ENCODE measurements around the gene COPG1. TPM values are rescaled to one million over a fixed set of nuclear protein-coding genes. Genes with fewer than 3 reads are reported as not detected.
"Not testable (repeated sequence)": the region's sequence is repeated elsewhere in the genome, so short reads cannot be mapped to it uniquely, and the experiment has no call there.

COPG1 gene
- total RNA-seq, 2 experiments from 2014 or later: 114 to 118 TPM

DNA sequence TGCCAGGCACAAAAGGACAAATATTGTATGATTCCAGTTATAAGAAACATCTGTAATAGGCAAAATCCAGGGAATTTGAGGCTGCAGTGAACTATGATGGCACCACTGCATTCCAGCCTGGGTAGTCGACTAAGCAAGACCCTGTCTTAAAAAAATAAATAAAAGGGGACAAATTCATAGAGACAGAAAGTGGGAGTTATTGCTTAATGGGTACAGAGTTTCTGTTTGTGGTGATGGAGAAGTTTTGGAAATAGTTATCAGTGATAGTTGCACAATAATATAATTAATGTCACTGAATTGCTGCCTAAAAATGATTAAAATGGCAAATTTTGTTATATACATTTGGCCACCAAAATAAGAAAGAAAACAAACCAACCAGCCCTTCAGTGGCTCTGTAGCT is 38.1 kb upstream of the COPG1 start:
- H3K9me3 Mint-ChIP-seq: no peaks in the 10 kb centered on the region
- no peaks in the 10 kb centered on the region for H3K36me3 Mint-ChIP-seq (ENCODE audit: low read depth)
- DNase-seq (no peak), ATAC-seq (no peak)
- TF ChIP-seq, protein P1, sequence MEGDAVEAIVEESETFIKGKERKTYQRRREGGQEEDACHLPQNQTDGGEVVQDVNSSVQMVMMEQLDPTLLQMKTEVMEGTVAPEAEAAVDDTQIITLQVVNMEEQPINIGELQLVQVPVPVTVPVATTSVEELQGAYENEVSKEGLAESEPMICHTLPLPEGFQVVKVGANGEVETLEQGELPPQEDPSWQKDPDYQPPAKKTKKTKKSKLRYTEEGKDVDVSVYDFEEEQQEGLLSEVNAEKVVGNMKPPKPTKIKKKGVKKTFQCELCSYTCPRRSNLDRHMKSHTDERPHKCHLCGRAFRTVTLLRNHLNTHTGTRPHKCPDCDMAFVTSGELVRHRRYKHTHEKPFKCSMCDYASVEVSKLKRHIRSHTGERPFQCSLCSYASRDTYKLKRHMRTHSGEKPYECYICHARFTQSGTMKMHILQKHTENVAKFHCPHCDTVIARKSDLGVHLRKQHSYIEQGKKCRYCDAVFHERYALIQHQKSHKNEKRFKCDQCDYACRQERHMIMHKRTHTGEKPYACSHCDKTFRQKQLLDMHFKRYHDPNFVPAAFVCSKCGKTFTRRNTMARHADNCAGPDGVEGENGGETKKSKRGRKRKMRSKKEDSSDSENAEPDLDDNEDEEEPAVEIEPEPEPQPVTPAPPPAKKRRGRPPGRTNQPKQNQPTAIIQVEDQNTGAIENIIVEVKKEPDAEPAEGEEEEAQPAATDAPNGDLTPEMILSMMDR (IDR thresholded peaks at IDR 0.05): no peak
- H3K27me3 Mint-ChIP-seq: peaks cover 1% of the 10 kb centered on the region
- no peak overlapping the region for H3K4me3 Mint-ChIP-seq
- no peak overlapping the region for H3K27ac Mint-ChIP-seq
- intact Hi-C loops (cut with micrococcal nuclease): no loop called here
- H3K4me1 Mint-ChIP-seq (ENCODE audit: low read depth): no peaks in the 10 kb centered on the region
- POLR2A ChIA-PET: no interaction called here
- CTCF ChIA-PET: no interaction called here

DNA sequence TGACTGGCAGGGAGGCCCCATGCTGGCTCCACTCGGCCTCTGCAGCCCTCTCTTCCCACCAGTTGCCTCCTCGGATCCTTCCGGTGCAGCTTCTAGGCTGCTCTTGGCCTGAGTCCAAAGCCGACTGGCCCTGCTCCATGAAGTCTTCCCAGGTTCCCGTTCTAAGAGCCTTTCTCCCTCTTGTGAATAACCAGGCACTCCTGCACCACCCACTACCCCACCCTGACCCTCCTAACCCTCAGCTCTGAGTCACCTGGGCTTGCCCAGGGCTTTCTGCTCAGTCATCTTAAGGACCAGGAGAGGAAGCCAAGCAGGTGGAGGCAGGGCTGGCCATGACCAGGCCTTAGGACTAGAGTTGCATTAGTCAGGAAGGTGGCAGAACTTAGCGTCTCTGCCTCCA is 37.6 kb upstream of the COPG1 start:
- H3K4me1 Mint-ChIP-seq (ENCODE audit: low read depth): no peaks in the 10 kb centered on the region
- H3K36me3 Mint-ChIP-seq (ENCODE audit: low read depth): no peaks in the 10 kb centered on the region
- H3K27me3 Mint-ChIP-seq: peaks cover 1% of the 10 kb centered on the region
- DNase-seq: no peak
- H3K4me3 Mint-ChIP-seq: no peak overlapping the region
- intact Hi-C loops (cut with micrococcal nuclease): no loop called here
- ChIA-PET POLR2A (no interaction called here), CTCF (no interaction called here)
- H3K27ac Mint-ChIP-seq: no peak overlapping the region
- TF ChIP-seq, protein P1 (IDR thresholded peaks at IDR 0.05): no peak
- no peaks in the 10 kb centered on the region for H3K9me3 Mint-ChIP-seq
- ATAC-seq: no peak

DNA sequence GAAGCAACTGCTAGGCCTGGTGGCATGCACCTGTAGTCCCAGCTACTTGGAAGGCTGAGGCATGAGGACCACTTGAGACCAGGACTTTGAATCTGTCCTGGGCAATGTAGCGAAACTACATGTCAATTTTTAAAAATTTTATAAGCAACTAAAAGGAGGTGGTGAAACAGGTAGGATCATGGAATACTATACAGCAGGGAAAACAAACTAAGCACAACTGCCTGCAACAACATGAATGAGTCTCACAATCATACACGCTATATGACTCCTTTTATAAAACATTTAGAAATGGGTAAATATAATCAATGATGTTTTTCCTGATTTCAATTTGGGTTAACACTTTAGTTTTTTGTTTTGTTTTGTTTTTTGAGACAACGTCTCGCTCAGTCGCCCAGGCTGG is 36.2 kb upstream of the COPG1 start:
- H3K9me3 Mint-ChIP-seq: no peaks in the 10 kb centered on the region
- no peaks in the 10 kb centered on the region for H3K4me1 Mint-ChIP-seq (ENCODE audit: low read depth)
- TF ChIP-seq, protein P1 (IDR thresholded peaks at IDR 0.05): no peak
- DNase-seq (no peak), ATAC-seq (no peak)
- CTCF ChIA-PET: interaction anchor here (2.7 kb wide), 1 partner anchor 12 kb away, joined by 10 read pairs; no protein-coding TSS in a partner anchor
- no peak overlapping the region for H3K4me3 Mint-ChIP-seq
- intact Hi-C loops (cut with micrococcal nuclease): no loop called here
- H3K36me3 Mint-ChIP-seq (ENCODE audit: low read depth): no peaks in the 10 kb centered on the region
- POLR2A ChIA-PET: no interaction called here
- H3K27ac Mint-ChIP-seq: no peak overlapping the region
- H3K27me3 Mint-ChIP-seq: peaks cover 1% of the 10 kb centered on the region

DNA sequence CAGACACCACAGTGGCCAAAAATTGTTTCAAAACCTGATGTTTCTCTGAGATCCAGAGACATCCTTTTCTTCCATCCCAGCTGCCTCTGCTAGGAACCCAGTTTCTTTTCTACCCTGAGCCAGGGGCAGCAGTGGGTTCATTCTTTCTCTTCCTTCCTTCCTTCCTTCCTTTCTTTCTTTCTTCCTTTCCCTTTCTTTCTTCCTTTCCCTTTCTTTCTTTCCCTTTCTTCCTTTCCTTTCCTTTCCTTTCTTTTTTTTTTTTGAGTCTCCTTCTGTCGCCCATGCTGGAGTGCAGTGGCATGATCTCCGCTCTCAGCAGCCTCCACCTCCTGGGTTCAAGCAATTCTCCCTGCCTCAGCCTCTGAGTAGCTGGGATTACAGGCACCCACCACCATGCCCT is 30.7 kb upstream of the COPG1 start:
- ATAC-seq: no peak
- Mint-ChIP-seq H3K27me3 (no peaks in the 10 kb centered on the region), H3K4me3 (no peak overlapping the region), H3K4me1 (ENCODE audit: low read depth) (no peaks in the 10 kb centered on the region), H3K27ac (no peak overlapping the region), H3K9me3 (no peaks in the 10 kb centered on the region), H3K36me3 (ENCODE audit: low read depth) (no peaks in the 10 kb centered on the region)
- ChIA-PET POLR2A (no interaction called here), CTCF (no interaction called here)
- intact Hi-C loops (cut with micrococcal nuclease): no loop called here
- TF ChIP-seq, protein P1 (IDR thresholded peaks at IDR 0.05): no peak
- no peak for DNase-seq

DNA sequence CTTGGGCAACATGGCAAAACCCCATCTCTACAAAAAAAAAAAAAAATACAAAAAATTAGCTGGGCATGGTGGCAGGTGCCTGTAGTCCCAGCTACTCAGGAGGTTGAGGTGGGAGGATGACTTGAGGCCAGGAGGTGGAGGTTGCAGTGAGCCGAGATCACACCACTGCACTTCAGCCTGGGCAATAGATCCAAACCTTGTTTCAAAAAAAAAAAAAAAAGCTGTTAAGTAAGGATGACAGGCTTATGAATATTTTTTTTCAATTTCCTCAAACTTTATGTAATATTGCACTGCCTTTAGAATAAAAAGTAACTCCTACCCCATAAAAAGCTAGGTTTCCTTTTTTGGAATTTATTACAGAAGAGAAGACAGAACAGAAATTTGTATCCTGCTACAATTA is 25.0 kb upstream of the COPG1 start:
- H3K4me1 Mint-ChIP-seq (ENCODE audit: low read depth); H3K4me3 Mint-ChIP-seq; H3K27ac Mint-ChIP-seq; DNase-seq; intact Hi-C loops (cut with micrococcal nuclease); H3K36me3 Mint-ChIP-seq (ENCODE audit: low read depth); H3K9me3 Mint-ChIP-seq; H3K27me3 Mint-ChIP-seq; ATAC-seq: not testable (repeated sequence)
- ChIA-PET CTCF (interaction anchor here (1.0 to 3.7 kb wide), 8 partner anchors 11 to 254 kb away, joined by 3 to 32 read pairs (median 6); partner anchors contain the start of gene COPG1), POLR2A (interaction anchor here (0.7 to 2.7 kb wide), 4 partner anchors 8 to 253 kb away, joined by 3 to 13 read pairs (median 8); a partner anchor contains a TSS)

Data from activated CD8-positive, alpha-beta T cell treated with anti-CD3 and anti-CD28 coated beads for 36 hours (primary cell).